ENCODE results near the gene KCNC4.

DNA sequence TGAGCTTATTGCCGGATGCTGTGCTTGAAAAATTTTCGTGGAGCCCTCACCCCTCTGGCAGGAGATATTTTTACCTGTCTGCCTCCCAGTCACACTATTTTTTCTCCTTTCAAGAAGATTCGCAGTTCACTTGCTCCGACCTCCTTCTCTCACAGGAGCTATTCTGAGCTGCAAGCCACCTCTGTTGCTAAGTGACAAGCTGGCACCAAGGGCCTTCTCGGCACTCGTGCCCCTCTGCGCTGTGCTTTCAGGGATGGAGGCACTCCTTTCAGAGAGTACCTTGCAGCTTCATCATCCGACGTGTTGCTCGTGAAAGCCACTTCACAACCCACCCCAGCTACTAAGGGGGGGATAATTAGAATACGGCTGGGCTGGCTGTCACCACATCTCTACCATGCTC, 48.3 kb upstream of the KCNC4 start:
- no peak for TF ChIP-seq EGR1 (IDR thresholded peaks at IDR 0.05)
- TF ChIP-seq, protein P1, sequence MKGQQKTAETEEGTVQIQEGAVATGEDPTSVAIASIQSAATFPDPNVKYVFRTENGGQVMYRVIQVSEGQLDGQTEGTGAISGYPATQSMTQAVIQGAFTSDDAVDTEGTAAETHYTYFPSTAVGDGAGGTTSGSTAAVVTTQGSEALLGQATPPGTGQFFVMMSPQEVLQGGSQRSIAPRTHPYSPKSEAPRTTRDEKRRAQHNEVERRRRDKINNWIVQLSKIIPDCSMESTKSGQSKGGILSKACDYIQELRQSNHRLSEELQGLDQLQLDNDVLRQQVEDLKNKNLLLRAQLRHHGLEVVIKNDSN (IDR thresholded peaks at IDR 0.05): no peak
- TF ChIP-seq YY1 (IDR thresholded peaks at IDR 0.05; ENCODE audit: low read depth): no peak
- TF ChIP-seq CEBPB (IDR thresholded peaks at IDR 0.05): no peak
- no peak for TF ChIP-seq EP300 (IDR thresholded peaks at IDR 0.05; ENCODE audit: borderline replicate concordance)
- TF ChIP-seq, protein P2, sequence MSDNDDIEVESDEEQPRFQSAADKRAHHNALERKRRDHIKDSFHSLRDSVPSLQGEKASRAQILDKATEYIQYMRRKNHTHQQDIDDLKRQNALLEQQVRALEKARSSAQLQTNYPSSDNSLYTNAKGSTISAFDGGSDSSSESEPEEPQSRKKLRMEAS (IDR thresholded peaks at IDR 0.05): no peak
- TF ChIP-seq TAF1 (IDR thresholded peaks at IDR 0.05; ENCODE audit: low read depth): no peak
- no peak for TF ChIP-seq NFIC (IDR thresholded peaks at IDR 0.05)
- no peak for TF ChIP-seq TEAD4 (IDR thresholded peaks at IDR 0.05)
- no peak for TF ChIP-seq ZBTB7A (IDR thresholded peaks at IDR 0.05; ENCODE audit: low read depth)

Measured in Ishikawa (cell line).